GM21367 (cell line): ENCODE measurements around the gene PRR3.
A peak's percentile ranks its signal among the peaks of the same experiment; 100 is the strongest.

Source experiments
- ATAC-seq: cut with Tn5 transposase; IDR thresholded peaks from one replicate; pipeline ENCODE4 v1.9.1; 2021; ENCODE audit not compliant: unreplicated experiment

PRR3 gene

GRCh38 chr6:30533460-30534294 is 23.4 kb upstream of the PRR3 start:
- no peak for ATAC-seq

GRCh38 chr6:30537931-30538330 is 19.2 kb upstream of the PRR3 start:
- ATAC-seq: no peak

- no peak for ATAC-seq
Measured at GRCh38 chr6:30541515-30542403, 15.3 kb upstream of the PRR3 start.

GRCh38 chr6:30542404-30542725 is 14.7 kb upstream of the PRR3 start:
- no peak for ATAC-seq

GRCh38 chr6:30542915-30543314 is 14.2 kb upstream of the PRR3 start:
- no peak for ATAC-seq

GRCh38 chr6:30543821-30544220 is 13.3 kb upstream of the PRR3 start:
- no peak for ATAC-seq

- no peak for ATAC-seq
Measured at GRCh38 chr6:30544666-30545272, 12.3 kb upstream of the PRR3 start.

GRCh38 chr6:30547454-30547853 is 9.6 kb upstream of the PRR3 start:
- ATAC-seq: no peak

GRCh38 chr6:30548375-30548774 is 8.7 kb upstream of the PRR3 start:
- ATAC-seq: no peak

GRCh38 chr6:30554404-30554803 is 2.7 kb upstream of the PRR3 start:
- ATAC-seq: no peak

GRCh38 chr6:30554962-30555815 is 1.9 kb upstream of the PRR3 start:
- no peak for ATAC-seq

- no peak for ATAC-seq
Measured at GRCh38 chr6:30555816-30556065, 1.4 kb upstream of the PRR3 start.

GRCh38 chr6:30556066-30556905 is 809 bp upstream of the PRR3 start, which contains the start of gene GNL1:
TSS of gene GNL1 (minus strand) at chr6:30556489. CDS start at chr6:30556203, 286 bp downstream.
- peak; percentile 55 for ATAC-seq

- ATAC-seq: no peak
Measured at GRCh38 chr6:30557683-30557981, 537 bp downstream of the PRR3 start.

GRCh38 chr6:30560930-30561329 is 3.8 kb downstream of the PRR3 start:
- ATAC-seq: no peak

- ATAC-seq: no peak
Measured at GRCh38 chr6:30562470-30563425, 5.7 kb downstream of the PRR3 start.

GRCh38 chr6:30564114-30564513 is 7.0 kb downstream of the PRR3 start:
- no peak for ATAC-seq

- ATAC-seq: no peak
Measured at GRCh38 chr6:30565772-30566171, 8.7 kb downstream of the PRR3 start.

- no peak for ATAC-seq
Measured at GRCh38 chr6:30568245-30568644, 11.2 kb downstream of the PRR3 start.
